Loucy (cell line): ENCODE results near the gene TPRG1.

Experiments
- H2AFZ ChIP-seq: fragments of 200-600 bp; sonication (generic); 2 replicates; pipeline ENCODE4 v1.6.0; 2016; ENCODE audit warnings: antibody characterized with exemption, mild to moderate bottlenecking, low read length, moderate library complexity
- H3F3A ChIP-seq: fragments of 200-600 bp; 2 replicates; pipeline ENCODE4 v1.6.0; 2016; ENCODE audit warnings: antibody characterized with exemption, low read depth, mild to moderate bottlenecking
- H3K27me3 ChIP-seq: fragments of 200-600 bp; sonication (generic); 2 replicates; pipeline ENCODE4 v1.6.1; 2014; ENCODE audit warnings: low read length, mild to moderate bottlenecking; ENCODE audit not compliant: insufficient read depth, poor library complexity, severe bottlenecking
- H3K36me3 ChIP-seq: fragments of 200-600 bp; sonication (generic); 2 replicates; pipeline ENCODE4 v1.6.1; 2016; ENCODE audit warnings: low read length; ENCODE audit not compliant: insufficient read depth
- H3K4me1 ChIP-seq: fragments of 200-600 bp; sonication (generic); 2 replicates; pipeline ENCODE4 v1.5.1; 2014; ENCODE audit warnings: low read length, mild to moderate bottlenecking; ENCODE audit not compliant: insufficient read depth, poor library complexity, severe bottlenecking
- H3K4me2 ChIP-seq: fragments of 200-600 bp; sonication (generic); 2 replicates; pipeline ENCODE4 v1.6.0; 2014; ENCODE audit warnings: antibody characterized with exemption, low read length, low read depth, mild to moderate bottlenecking; ENCODE audit not compliant: poor library complexity, severe bottlenecking
- H3K4me3 ChIP-seq: fragments of 200-600 bp; sonication (generic); 2 replicates; pipeline ENCODE4 v1.5.1; 2014; ENCODE audit warnings: low read length, mild to moderate bottlenecking, mixed read lengths; ENCODE audit not compliant: poor library complexity, severe bottlenecking
- H3K79me2 ChIP-seq: fragments of 200-600 bp; sonication (generic); 2 replicates; pipeline ENCODE4 v1.6.1; 2014; ENCODE audit warnings: low read length; ENCODE audit not compliant: insufficient read depth
- H3K9ac ChIP-seq: fragments of 200-600 bp; sonication (generic); 2 replicates; pipeline ENCODE4 v1.6.0; 2014; ENCODE audit warnings: mild to moderate bottlenecking, low read depth, low read length, moderate library complexity; ENCODE audit not compliant: poor library complexity, severe bottlenecking
- H3K9me2 ChIP-seq: fragments of 200-600 bp; sonication (generic); replicated peaks from 2 replicates; pipeline ENCODE4 v1.6.1; 2016; ENCODE audit warnings: low read depth, low read length, mixed read lengths
- H3K9me3 ChIP-seq: fragments of 200-600 bp; sonication (generic); 2 replicates; pipeline ENCODE4 v1.6.1; 2014; ENCODE audit warnings: mild to moderate bottlenecking, antibody characterized with exemption, low read length, low read depth; ENCODE audit not compliant: insufficient read depth
- H4K20me1 ChIP-seq: fragments of 200-600 bp; sonication (generic); 2 replicates; pipeline ENCODE4 v1.6.0; 2014; ENCODE audit warnings: antibody characterized with exemption, low read length, mild to moderate bottlenecking; ENCODE audit not compliant: insufficient read depth, poor library complexity, severe bottlenecking
- CTCF ChIP-seq: fragments of 200-600 bp; sonication (generic); conservative IDR thresholded peaks from 2 replicates; pipeline ENCODE4 v1.5.1; 2014; ENCODE audit warnings: mild to moderate bottlenecking, antibody characterized with exemption, low read length
- EZH2phosphoT487 ChIP-seq: fragments of 200-600 bp; IDR thresholded peaks from 2 replicates; pipeline ENCODE4 v1.6.1; 2018; ENCODE audit warnings: antibody characterized with exemption, mild to moderate bottlenecking, moderate library complexity, borderline replicate concordance

TPRG1 gene

GRCh38 chr3:189272500-189273119 lies 100.8 kb downstream of the TPRG1 start:
- H3K4me2 ChIP-seq = no peak overlapping the region
- H3K27me3 ChIP-seq = no peaks in the 10 kb centered on the region
- H2AFZ ChIP-seq = peak overlapping the region; percentile 57
- no peaks in the 10 kb centered on the region for H3K79me2 ChIP-seq
- H3K4me1 ChIP-seq = peaks cover 41% of the 10 kb centered on the region
- H3K4me3 ChIP-seq = no peak overlapping the region
- H3K9ac ChIP-seq = no peak overlapping the region
- H3K9me2 ChIP-seq = no peaks in the 10 kb centered on the region
- TF ChIP-seq CTCF = peak; percentile 93
- no peak for TF ChIP-seq EZH2phosphoT487
- no peaks in the 10 kb centered on the region for H3K9me3 ChIP-seq
- H3F3A ChIP-seq = no peaks in the 10 kb centered on the region
- no peaks in the 10 kb centered on the region for H4K20me1 ChIP-seq
- H3K36me3 ChIP-seq = no peaks in the 10 kb centered on the region

- no peak overlapping the region for H3K9ac ChIP-seq
- no peak overlapping the region for H3K4me2 ChIP-seq
- no peaks in the 10 kb centered on the region for H3K27me3 ChIP-seq
- no peak overlapping the region for H3K4me3 ChIP-seq
- no peaks in the 10 kb centered on the region for H3K9me3 ChIP-seq
- H3K79me2 ChIP-seq = no peaks in the 10 kb centered on the region
- H3K36me3 ChIP-seq = no peaks in the 10 kb centered on the region
- H2AFZ ChIP-seq = 0 out of 2 replicates have a peak overlapping the region, but pooled peaks have one; percentile 11
- H3K9me2 ChIP-seq = no peaks in the 10 kb centered on the region
- peaks cover 47% of the 10 kb centered on the region for H3K4me1 ChIP-seq
- TF ChIP-seq CTCF (no peak), EZH2phosphoT487 (no peak)
- no peaks in the 10 kb centered on the region for H3F3A ChIP-seq
- no peaks in the 10 kb centered on the region for H4K20me1 ChIP-seq
Observed at GRCh38 chr3:189273736-189274135, 102.0 kb downstream of the TPRG1 start.

- TF ChIP-seq CTCF = no peak
- no peak for TF ChIP-seq EZH2phosphoT487
Observed at GRCh38 chr3:189275182-189275581, 103.4 kb downstream of the TPRG1 start.

More at GRCh38 chr3:189275182-189275581, 103.4 kb downstream of the TPRG1 start:
- peaks cover 47% of the 10 kb centered on the region for H3K4me1 ChIP-seq
- H3F3A ChIP-seq = no peaks in the 10 kb centered on the region
- H3K4me2 ChIP-seq = no peak overlapping the region
- H2AFZ ChIP-seq = peak overlapping the region; percentile 0; the same call in 1 of the 2 replicates
- H3K36me3 ChIP-seq = no peaks in the 10 kb centered on the region
- H3K9me3 ChIP-seq = no peaks in the 10 kb centered on the region
- no peaks in the 10 kb centered on the region for H3K27me3 ChIP-seq
- no peaks in the 10 kb centered on the region for H3K79me2 ChIP-seq
- H3K4me3 ChIP-seq = no peak overlapping the region
- no peaks in the 10 kb centered on the region for H3K9me2 ChIP-seq
- no peak overlapping the region for H3K9ac ChIP-seq
- no peaks in the 10 kb centered on the region for H4K20me1 ChIP-seq
